PC-3 (cell line): ENCODE measurements around the gene SELP. TPM values are rescaled to one million over a fixed set of nuclear protein-coding genes. Genes with fewer than 3 reads are reported as not detected.
"Not testable (repeated sequence)": the region's sequence is repeated elsewhere in the genome, so short reads cannot be mapped to it uniquely, and the experiment has no call there.

Experiments
- ATAC-seq: fragments of 200-7000 bp; cut with Tn5 transposase; 2 replicates; pipeline ENCODE4 v1.9.1; 2020; ENCODE audit warnings: mild to moderate bottlenecking, moderate library complexity
- BruUV-seq: library from RNA; stranded (reverse); fragments of 400-500 nt; replicated peaks from 2 replicates; lab custom pipeline; 2021; lab: Mats Ljungman, UMichigan
- CTCF ChIA-PET: fragments of 300-600 bp; sonication (Branson Sonifier 250); formaldehyde crosslinking; loops from one replicate; lab custom pipeline; 2022; ENCODE audit warnings: antibody characterized with exemption; lab: Charles Lee
- POLR2A ChIA-PET: fragments of 300-600 bp; sonication (Branson Sonifier 250); formaldehyde crosslinking; loops from one replicate; lab custom pipeline; 2022; ENCODE audit warnings: antibody characterized with exemption; ENCODE audit not compliant: unreplicated experiment; lab: Charles Lee
- DNase-seq: peaks from one replicate; pipeline ENCODE4 v3.0.0-alpha.2; 2015
- H2AFZ ChIP-seq: fragments of 300-600 bp; sonication (generic); 2 replicates; pipeline ENCODE4 v1.6.0; 2016; ENCODE audit warnings: antibody characterized with exemption, low read length
- H3F3A ChIP-seq: fragments of 300-600 bp; sonication (generic); one replicate; pipeline ENCODE4 v1.6.0; 2017; ENCODE audit warnings: antibody characterized with exemption, low read length, control low read depth, mild to moderate bottlenecking; ENCODE audit not compliant: unreplicated experiment
- H3K27ac ChIP-seq: fragments of 300-600 bp; sonication (generic); 2 replicates; pipeline ENCODE4 v1.5.1; 2016; ENCODE audit warnings: mild to moderate bottlenecking, low read length
- H3K27me3 ChIP-seq: fragments of 300-600 bp; sonication (generic); 2 replicates; pipeline ENCODE4 v1.6.1; 2016; ENCODE audit warnings: low read length, mixed read lengths
- H3K36me3 ChIP-seq: fragments of 300-600 bp; sonication (generic); 2 replicates; pipeline ENCODE4 v1.6.1; 2016; ENCODE audit warnings: low read depth, mixed run types, low read length, mixed read lengths
- H3K4me1 ChIP-seq: fragments of 300-600 bp; sonication (generic); 2 replicates; pipeline ENCODE4 v1.5.1; 2016; ENCODE audit warnings: low read length; ENCODE audit not compliant: insufficient read depth
- H3K4me2 ChIP-seq: fragments of 300-600 bp; sonication (generic); 2 replicates; pipeline ENCODE4 v1.6.0; 2016; ENCODE audit warnings: low read length
- H3K4me3 ChIP-seq: fragments of 300-600 bp; sonication (generic); 2 replicates; pipeline ENCODE4 v1.5.1; 2016; ENCODE audit warnings: mild to moderate bottlenecking, low read length, mixed read lengths
- H3K79me2 ChIP-seq: fragments of 300-600 bp; sonication (generic); 2 replicates; pipeline ENCODE4 v1.6.1; 2017; ENCODE audit warnings: low read length, mixed read lengths
- H3K9ac ChIP-seq: fragments of 300-600 bp; sonication (generic); 2 replicates; pipeline ENCODE4 v1.6.0; 2016; ENCODE audit warnings: mild to moderate bottlenecking, low read length
- H3K9me2 ChIP-seq: fragments of 300-600 bp; sonication (generic); replicated peaks from 2 replicates; pipeline ENCODE4 v1.6.1; 2016; ENCODE audit warnings: mixed run types, low read length, mixed read lengths
- H3K9me3 ChIP-seq: fragments of 300-600 bp; sonication (generic); 2 replicates; pipeline ENCODE4 v1.6.1; 2016; ENCODE audit warnings: low read length, mixed read lengths
- H4K20me1 ChIP-seq: fragments of 300-600 bp; sonication (generic); 2 replicates; pipeline ENCODE4 v1.6.1; 2016; ENCODE audit warnings: low read length, mixed read lengths
- EZH2 ChIP-seq: fragments of 300-600 bp; sonication (generic); IDR thresholded peaks from one replicate; pipeline ENCODE4 v1.6.1; 2017; ENCODE audit warnings: antibody characterized with exemption, mild to moderate bottlenecking, low read length; ENCODE audit not compliant: unreplicated experiment
- EZH2phosphoT487 ChIP-seq: fragments of 300-600 bp; sonication (generic); IDR thresholded peaks from 2 replicates; pipeline ENCODE4 v1.6.1; 2018; ENCODE audit warnings: mild to moderate bottlenecking, antibody characterized with exemption, low read length, borderline replicate concordance
- intact Hi-C: fragments of 100-400 bp; cut with micrococcal nuclease; formaldehyde crosslinking; loops from 2 replicates; pipeline ENCODE4 v1.9.0; 2023
- total RNA-seq: library from RNA; depleted of rRNA; stranded (reverse); fragments of >200 nt; gene quantifications from 2 replicates; pipeline ENCODE4 v1.2.3, GENCODE V29; 2014
- TF ChIP-seq, protein P1 (sequence below): fragments of 300-600 bp; sonication (generic); conservative IDR thresholded peaks from 2 replicates; pipeline ENCODE4 v1.5.1; 2017; ENCODE audit warnings: antibody characterized with exemption, low read depth, mild to moderate bottlenecking, low read length

Gene SELP
- total RNA-seq, 1 experiment from 2014 or later = not detected

DNA sequence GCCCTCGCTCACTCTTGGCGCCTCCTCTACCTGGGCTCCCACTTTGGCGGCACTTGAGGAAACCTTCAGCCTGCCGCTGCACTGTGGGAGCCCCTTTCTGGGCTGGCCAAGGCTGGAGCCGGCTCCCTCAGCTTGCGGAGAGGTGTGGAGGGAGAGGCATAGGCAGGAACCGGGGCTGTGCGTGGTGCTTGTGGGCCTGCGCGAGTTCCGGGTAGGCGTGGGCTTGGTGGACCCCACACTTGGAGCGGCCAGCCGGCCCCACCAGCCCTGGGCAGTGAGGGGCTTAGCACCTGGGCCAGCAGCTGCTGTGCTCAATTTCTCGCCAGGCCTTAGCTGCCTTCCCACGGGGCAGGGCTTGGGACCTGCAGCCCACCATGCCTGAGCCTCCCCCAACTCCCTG lies 31.1 kb upstream of the SELP start:
- POLR2A ChIA-PET, H3K27me3 ChIP-seq, H3K9ac ChIP-seq, DNase-seq, H4K20me1 ChIP-seq, H3K9me3 ChIP-seq, CTCF ChIA-PET, BruUV-seq, H3K4me1 ChIP-seq, H2AFZ ChIP-seq, H3K79me2 ChIP-seq, intact Hi-C loops, H3K4me3 ChIP-seq, ATAC-seq, H3F3A ChIP-seq, H3K4me2 ChIP-seq, H3K36me3 ChIP-seq, H3K27ac ChIP-seq, H3K9me2 ChIP-seq: not testable (repeated sequence)

DNA sequence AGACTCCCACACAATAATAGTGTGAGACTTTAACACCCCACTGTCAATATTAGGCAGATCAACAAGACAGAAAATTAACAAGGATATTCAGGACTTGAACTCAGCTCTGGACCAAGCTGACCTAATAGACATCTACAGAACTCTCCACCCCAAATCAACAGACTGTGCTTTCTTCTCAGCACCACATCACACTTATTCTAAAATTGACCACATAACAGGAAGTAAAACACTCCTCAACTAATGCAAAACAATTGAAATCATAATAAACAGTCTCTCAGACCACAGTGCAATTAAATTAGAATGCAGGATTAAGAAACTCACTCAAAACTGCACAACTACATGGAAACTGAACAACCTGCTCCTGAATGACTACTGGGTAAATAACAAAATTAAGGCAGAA lies 28.9 kb upstream of the SELP start:
- H3K4me2 ChIP-seq, POLR2A ChIA-PET, H3K9me3 ChIP-seq, intact Hi-C loops, ATAC-seq, H3K4me1 ChIP-seq, CTCF ChIA-PET, H3K79me2 ChIP-seq, DNase-seq, H3K36me3 ChIP-seq, H3K27ac ChIP-seq, H4K20me1 ChIP-seq, H3F3A ChIP-seq, H2AFZ ChIP-seq, H3K9ac ChIP-seq, H3K9me2 ChIP-seq, H3K4me3 ChIP-seq, H3K27me3 ChIP-seq, BruUV-seq: not testable (repeated sequence)

DNA sequence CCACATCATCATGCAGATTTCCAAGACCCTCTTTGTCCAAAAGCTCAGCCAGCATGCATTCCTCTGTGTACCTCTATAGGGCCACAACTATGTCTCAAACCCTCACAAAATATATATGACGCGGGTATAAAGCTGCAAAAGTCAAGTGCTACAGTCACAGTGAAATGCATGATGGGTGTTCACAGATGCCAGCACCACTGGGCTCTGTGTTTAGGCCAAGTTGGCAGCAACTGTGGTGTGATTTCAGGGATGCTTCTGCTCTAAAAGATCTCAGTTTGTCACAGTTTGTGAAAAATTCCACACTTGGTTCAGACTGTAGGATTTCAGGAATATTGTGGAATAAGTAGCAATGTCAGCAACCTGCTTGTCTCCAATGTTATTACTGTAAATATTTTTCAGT lies 23.9 kb upstream of the SELP start:
- Histone ChIP-seq H2AFZ (no peak overlapping the region), H3K4me3 (no peak overlapping the region), H3K9me2 (no peaks in the 10 kb centered on the region), H3K9me3 (no peaks in the 10 kb centered on the region), H3K36me3 (no peaks in the 10 kb centered on the region), H3K79me2 (no peaks in the 10 kb centered on the region), H3K27ac (no peak overlapping the region), H3K9ac (no peak overlapping the region), H4K20me1 (no peaks in the 10 kb centered on the region), H3K27me3 (peaks cover 23% of the 10 kb centered on the region; the same call in 1 of the 2 replicates), H3F3A (no peaks in the 10 kb centered on the region), H3K4me1 (no peaks in the 10 kb centered on the region), H3K4me2 (no peak overlapping the region)
- ChIA-PET POLR2A (no interaction called here), CTCF (no interaction called here)
- DNase-seq = no peak
- BruUV-seq = no TSS peak
- TF ChIP-seq EZH2 (no peak), EZH2phosphoT487 (no peak)
- TF ChIP-seq, protein P1, sequence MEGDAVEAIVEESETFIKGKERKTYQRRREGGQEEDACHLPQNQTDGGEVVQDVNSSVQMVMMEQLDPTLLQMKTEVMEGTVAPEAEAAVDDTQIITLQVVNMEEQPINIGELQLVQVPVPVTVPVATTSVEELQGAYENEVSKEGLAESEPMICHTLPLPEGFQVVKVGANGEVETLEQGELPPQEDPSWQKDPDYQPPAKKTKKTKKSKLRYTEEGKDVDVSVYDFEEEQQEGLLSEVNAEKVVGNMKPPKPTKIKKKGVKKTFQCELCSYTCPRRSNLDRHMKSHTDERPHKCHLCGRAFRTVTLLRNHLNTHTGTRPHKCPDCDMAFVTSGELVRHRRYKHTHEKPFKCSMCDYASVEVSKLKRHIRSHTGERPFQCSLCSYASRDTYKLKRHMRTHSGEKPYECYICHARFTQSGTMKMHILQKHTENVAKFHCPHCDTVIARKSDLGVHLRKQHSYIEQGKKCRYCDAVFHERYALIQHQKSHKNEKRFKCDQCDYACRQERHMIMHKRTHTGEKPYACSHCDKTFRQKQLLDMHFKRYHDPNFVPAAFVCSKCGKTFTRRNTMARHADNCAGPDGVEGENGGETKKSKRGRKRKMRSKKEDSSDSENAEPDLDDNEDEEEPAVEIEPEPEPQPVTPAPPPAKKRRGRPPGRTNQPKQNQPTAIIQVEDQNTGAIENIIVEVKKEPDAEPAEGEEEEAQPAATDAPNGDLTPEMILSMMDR = no peak
- intact Hi-C loops = no loop called here
- ATAC-seq = no peak

DNA sequence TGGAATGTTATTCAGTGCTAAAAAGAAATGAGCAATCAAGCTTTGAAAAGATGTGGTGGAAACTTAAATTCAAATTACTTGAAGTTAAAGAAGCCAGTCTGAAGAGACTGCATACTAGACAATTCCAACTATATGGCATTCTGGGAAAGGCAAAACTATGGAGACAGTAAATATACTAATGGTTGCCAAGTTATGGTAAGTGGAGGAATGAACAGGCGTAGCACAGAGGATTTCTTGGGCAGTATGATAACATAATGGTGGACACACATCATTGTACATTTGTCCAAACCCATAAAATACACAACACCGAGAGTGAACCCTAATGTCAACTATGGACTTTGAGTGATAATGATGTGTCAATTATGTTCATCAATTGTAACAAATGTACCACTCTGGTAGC lies 21.1 kb upstream of the SELP start:
- intact Hi-C loops = no loop called here
- Histone ChIP-seq H3K79me2 (no peaks in the 10 kb centered on the region), H3F3A (no peaks in the 10 kb centered on the region), H3K9me2 (no peaks in the 10 kb centered on the region), H3K36me3 (no peaks in the 10 kb centered on the region), H3K9ac (no peak overlapping the region), H2AFZ (no peak overlapping the region), H3K4me2 (no peak overlapping the region), H3K27ac (no peak overlapping the region), H4K20me1 (no peaks in the 10 kb centered on the region), H3K27me3 (peaks cover 16% of the 10 kb centered on the region; the same call in 1 of the 2 replicates), H3K9me3 (no peaks in the 10 kb centered on the region), H3K4me3 (no peak overlapping the region), H3K4me1 (no peaks in the 10 kb centered on the region)
- DNase-seq (no peak), ATAC-seq (no peak)
- ChIA-PET CTCF (no interaction called here), POLR2A (no interaction called here)
- TF ChIP-seq, protein P1 = no peak
- no TSS peak for BruUV-seq
